Suprapubic skin (tissue), 4 donors: ENCODE measurements around the gene IGFBP4.

Experiments
- POLR2A ChIP-seq, 2 donors: fragments of 450-650 bp; IDR thresholded peaks; one replicate each; pipeline ENCODE4 v1.6.1; 2017; ENCODE audit warnings: antibody characterized with exemption in 2 of 2, mild to moderate bottlenecking in 2 of 2, moderate library complexity in 2 of 2
- POLR2AphosphoS5 ChIP-seq, 3 donors: sonication (generic); formaldehyde crosslinking; IDR thresholded peaks; one replicate each; pipeline ENCODE4 v1.6.1; 2017; ENCODE audit warnings: antibody characterized with exemption in 3 of 3

DNA sequence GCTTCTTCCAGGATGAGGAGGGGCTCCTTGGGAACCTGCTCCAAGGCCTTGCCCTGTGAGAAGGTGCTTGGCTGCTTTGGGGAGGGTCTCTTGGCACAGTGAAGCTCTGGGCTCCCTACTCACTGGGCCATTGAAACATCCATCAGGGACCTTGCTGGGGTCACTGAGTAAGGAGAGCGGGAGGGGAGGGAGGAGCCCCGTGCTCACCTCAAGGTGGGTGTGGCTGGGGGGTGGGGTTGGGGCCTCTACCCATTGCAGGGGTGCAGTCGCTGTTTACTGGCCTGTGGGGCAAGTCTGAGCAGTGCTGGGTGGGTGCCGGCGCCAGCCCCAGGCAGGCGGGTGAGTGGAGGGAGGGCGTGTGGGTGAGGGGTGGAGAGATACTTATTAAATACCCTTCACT is 48.2 kb downstream of the IGFBP4 start:
- TF ChIP-seq POLR2AphosphoS5 (IDR thresholded peaks at IDR 0.05) = no peak
- TF ChIP-seq POLR2A (IDR thresholded peaks at IDR 0.05) = no peak
